Subcutaneous abdominal adipose tissue (tissue), 5 donors: Measurements from ENCODE around the gene UNK.
A peak's percentile ranks its signal among the peaks of the same experiment; 100 is the strongest.
"Not testable (repeated sequence)": the region's sequence is repeated elsewhere in the genome, so short reads cannot be mapped to it uniquely, and the experiment has no call there.

ENCODE experiments used
- H3K27ac ChIP-seq: one replicate; pipeline ENCODE4 v1.7.0; 2013; ENCODE audit warnings: low read depth, mild to moderate bottlenecking, inconsistent platforms, low read length, moderate library complexity
- H3K27me3 ChIP-seq, 5 donors: one replicate each; pipeline ENCODE4 v1.7.0; 2013; ENCODE audit warnings: low read length in 5 of 5, inconsistent platforms in 1 of 5; ENCODE audit not compliant: control insufficient read depth in 5 of 5, insufficient read depth in 4 of 5
- H3K36me3 ChIP-seq, 5 donors: one replicate each; pipeline ENCODE4 v1.7.0; 2013; ENCODE audit warnings: low read length in 5 of 5; ENCODE audit not compliant: control insufficient read depth in 5 of 5, insufficient read depth in 5 of 5
- H3K4me1 ChIP-seq, 5 donors: one replicate each; pipeline ENCODE4 v1.7.0; 2013; ENCODE audit warnings: low read length in 5 of 5, mild to moderate bottlenecking in 3 of 5, moderate library complexity in 1 of 5; ENCODE audit not compliant: control insufficient read depth in 5 of 5, insufficient read depth in 5 of 5
- H3K4me3 ChIP-seq, 5 donors: one replicate each; pipeline ENCODE4 v1.7.0; 2013; ENCODE audit warnings: low read length in 5 of 5, low read depth in 1 of 5
- H3K9ac ChIP-seq, 5 donors: one replicate each; pipeline ENCODE4 v1.7.0; 2013; ENCODE audit warnings: low read length in 5 of 5, mild to moderate bottlenecking in 4 of 5, moderate library complexity in 3 of 5
- H3K9me3 ChIP-seq, 5 donors: one replicate each; pipeline ENCODE4 v1.7.0; 2013; ENCODE audit warnings: low read length in 5 of 5; ENCODE audit not compliant: control insufficient read depth in 5 of 5
- donor health status: healthy.
- donor health status: healthy.
- donor health status: healthy.
- donor health status: healthy.
- donor health status: healthy.

The UNK gene

GRCh38 chr17:75847614-75848522 lies 63.3 kb downstream of the UNK start:
- H3K4me1 ChIP-seq, result peaks cover 23 to 69% (median 66%) of the 10 kb centered on the region in 5 donors
- peak overlapping the region; percentile 94 for H3K27ac ChIP-seq
- H3K27me3 ChIP-seq, result no peaks in the 10 kb centered on the region
- H3K36me3 ChIP-seq, result peaks cover 0 to 59% (median 53%) of the 10 kb centered on the region in 5 donors
- no peaks in the 10 kb centered on the region for H3K9me3 ChIP-seq
- peak overlapping the region in 1 of 5 donors; percentile 39 for H3K9ac ChIP-seq
- H3K4me3 ChIP-seq, result no peak overlapping the region

- Histone ChIP-seq H3K4me3 (peak overlapping the region in 1 of 5 donors; percentile 14), H3K27me3 (peaks cover 0 to 2% (median 0%) of the 10 kb centered on the region in 5 donors), H3K9me3 (no peaks in the 10 kb centered on the region), H3K4me1 (peaks cover 28 to 76% (median 72%) of the 10 kb centered on the region in 5 donors), H3K27ac (peak overlapping the region; percentile 94), H3K36me3 (peaks cover 0 to 59% (median 53%) of the 10 kb centered on the region in 5 donors), H3K9ac (peak overlapping the region in 2 of 5 donors; percentile 32 to 37)
These were observed 64.1 kb downstream of the UNK start for GRCh38 chr17:75848523-75849278.

DNA sequence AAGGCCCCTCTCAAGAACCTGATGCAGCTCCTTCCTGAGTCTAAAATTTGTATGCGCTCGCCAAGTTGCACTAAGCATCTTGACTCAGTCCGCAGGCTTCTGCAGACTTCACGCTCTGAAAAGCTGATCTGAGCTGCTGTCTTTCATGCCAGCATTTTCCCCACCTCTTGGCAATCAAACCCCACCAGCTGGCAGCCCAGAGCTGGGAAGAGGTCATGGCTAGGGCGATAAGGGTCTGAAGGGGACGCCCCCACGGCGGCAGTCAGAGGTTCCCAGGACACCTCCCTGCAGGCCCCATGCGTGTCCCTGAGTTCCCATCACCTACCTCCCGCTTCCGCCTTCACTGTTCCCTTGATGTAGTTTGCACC lies 64.7 kb downstream of the UNK start:
- Histone ChIP-seq H3K9ac (peak overlapping the region in 1 of 5 donors; percentile 37), H3K9me3 (no peaks in the 10 kb centered on the region), H3K27me3 (peaks cover 0 to 2% (median 0%) of the 10 kb centered on the region in 5 donors), H3K36me3 (peaks cover 0 to 59% (median 53%) of the 10 kb centered on the region in 5 donors), H3K27ac (peak overlapping the region; percentile 94), H3K4me1 (peaks cover 30 to 81% (median 73%) of the 10 kb centered on the region in 5 donors), H3K4me3 (peak overlapping the region in 1 of 5 donors; percentile 14)

GRCh38 chr17:75849724-75850123 lies 65.1 kb downstream of the UNK start:
- Histone ChIP-seq H3K27me3 (peaks cover 0 to 2% (median 0%) of the 10 kb centered on the region in 5 donors), H3K9me3 (no peaks in the 10 kb centered on the region), H3K4me3 (no peak overlapping the region), H3K36me3 (peaks cover 0 to 59% (median 53%) of the 10 kb centered on the region in 5 donors), H3K4me1 (peaks cover 30 to 85% (median 75%) of the 10 kb centered on the region in 5 donors), H3K9ac (peak overlapping the region in 1 of 5 donors; percentile 8), H3K27ac (peak overlapping the region; percentile 94)

DNA sequence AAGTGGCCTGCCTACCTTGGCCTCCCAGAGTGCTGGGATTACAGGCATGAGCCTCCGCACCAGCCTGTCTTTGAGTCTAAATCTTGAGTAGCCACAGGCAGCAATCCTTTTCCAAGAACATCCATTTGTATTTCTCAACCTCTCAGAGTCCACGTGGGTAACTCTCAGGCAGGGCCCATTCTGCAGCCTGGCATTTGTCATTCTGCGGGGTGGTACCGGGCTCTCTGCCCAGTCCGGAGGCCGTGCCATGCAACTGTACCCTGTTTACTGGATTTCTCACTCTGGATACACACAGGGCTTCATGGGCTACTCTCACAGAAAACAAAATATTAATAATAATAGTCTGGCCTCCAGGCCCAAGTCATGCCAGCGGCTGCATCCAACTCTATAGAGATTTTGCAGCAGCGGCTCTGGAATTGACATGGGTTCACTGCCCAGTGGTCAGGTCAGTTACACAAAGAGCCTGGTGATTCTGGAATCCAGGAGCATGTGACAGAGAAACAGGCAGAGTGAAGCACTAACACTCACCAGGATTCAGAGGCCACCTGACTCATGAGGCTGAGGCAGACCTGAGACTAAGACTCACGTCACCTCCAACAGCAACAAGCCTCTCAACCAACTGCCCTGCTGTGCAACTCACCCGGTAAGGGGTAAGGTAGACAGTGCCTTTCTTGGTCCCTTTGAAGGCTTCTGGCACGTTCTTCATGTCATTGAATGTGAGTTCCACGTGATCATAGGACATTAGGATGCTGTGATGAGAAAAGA lies 66.5 kb downstream of the UNK start:
- Histone ChIP-seq H3K9ac (peak overlapping the region in 2 of 5 donors; percentile 10 to 22), H3K27me3 (peaks cover 0 to 2% (median 0%) of the 10 kb centered on the region in 5 donors), H3K4me3 (no peak overlapping the region), H3K27ac (peak overlapping the region; percentile 94), H3K36me3 (peaks cover 0 to 54% (median 50%) of the 10 kb centered on the region in 5 donors), H3K4me1 (peaks cover 28 to 74% (median 67%) of the 10 kb centered on the region in 5 donors), H3K9me3 (no peaks in the 10 kb centered on the region)

GRCh38 chr17:75851693-75851991 lies 67.0 kb downstream of the UNK start:
- not testable (repeated sequence) for H3K4me3 ChIP-seq, H3K27me3 ChIP-seq, H3K9me3 ChIP-seq
- H3K27ac ChIP-seq, result peak overlapping the region; percentile 94
- peaks cover 0 to 50% (median 46%) of the 10 kb centered on the region in 5 donors for H3K36me3 ChIP-seq
- H3K4me1 ChIP-seq, result peaks cover 27 to 74% (median 68%) of the 10 kb centered on the region in 5 donors
- peak overlapping the region in 2 of 5 donors; percentile 10 to 22 for H3K9ac ChIP-seq

DNA sequence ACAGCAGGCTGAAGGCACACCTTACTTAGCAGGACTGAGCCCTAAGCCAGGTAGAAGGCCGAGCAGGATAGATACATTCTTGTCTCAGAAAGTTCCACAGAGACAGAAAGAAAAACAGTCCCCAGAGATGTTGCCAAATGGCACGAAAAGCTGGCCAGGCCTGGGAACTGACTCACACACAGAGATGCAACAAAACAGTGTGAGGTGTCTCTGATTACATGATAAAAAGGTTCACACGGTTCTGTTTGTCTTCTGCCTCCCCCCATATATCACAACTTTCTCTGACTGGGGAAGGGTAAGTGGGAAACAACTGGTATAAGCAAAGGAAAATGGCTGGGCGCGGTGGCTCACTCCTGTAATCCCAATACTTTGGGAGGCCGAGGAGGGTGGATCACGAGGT lies 68.8 kb downstream of the UNK start:
- Histone ChIP-seq H3K9ac (peak overlapping the region; percentile 7 to 71 (median 51)), H3K27ac (peak overlapping the region; percentile 94), H3K4me3 (no peak overlapping the region)

DNA sequence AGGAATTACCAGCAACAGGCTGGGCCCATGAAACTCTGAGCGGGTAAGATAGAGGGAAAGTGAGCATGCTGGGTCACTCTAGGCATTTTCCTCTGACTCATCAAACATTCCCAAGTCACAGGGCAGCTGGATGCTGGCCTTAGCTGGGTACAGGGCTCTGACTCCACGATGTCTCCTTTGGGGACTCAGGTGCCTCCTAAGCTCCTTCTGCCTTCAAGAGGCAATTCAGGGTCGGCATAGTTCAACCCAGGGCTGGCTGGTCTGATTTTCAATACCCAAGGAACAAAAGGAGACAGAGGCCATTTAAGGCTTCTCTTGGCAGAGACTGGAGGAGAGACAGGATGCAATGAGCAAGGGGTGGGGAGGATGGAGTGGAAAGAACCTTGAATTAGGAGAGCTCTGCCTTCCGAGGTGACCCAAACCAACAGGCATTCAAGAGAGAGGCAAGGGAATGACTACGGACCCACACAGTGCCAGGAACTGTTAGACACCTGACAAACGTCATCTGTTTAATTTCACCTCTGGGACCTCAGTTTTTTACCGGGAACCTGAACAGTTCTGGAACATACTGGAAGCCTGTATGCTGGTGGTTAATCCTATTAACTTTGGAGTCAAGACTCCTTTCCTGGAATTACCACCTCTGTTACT lies 69.6 kb downstream of the UNK start:
- H3K27me3 ChIP-seq, result peaks cover 0 to 2% (median 0%) of the 10 kb centered on the region in 5 donors
- peaks cover 0 to 24% (median 21%) of the 10 kb centered on the region in 5 donors for H3K36me3 ChIP-seq
- no peaks in the 10 kb centered on the region for H3K9me3 ChIP-seq
- peak overlapping the region; percentile 94 for H3K27ac ChIP-seq
- H3K9ac ChIP-seq, result peak overlapping the region; percentile 68 to 96 (median 90)
- peak overlapping the region; percentile 73 to 89 (median 86) for H3K4me3 ChIP-seq
- peaks cover 21 to 61% (median 49%) of the 10 kb centered on the region in 5 donors for H3K4me1 ChIP-seq

More for the DNA sequence above, 68.8 kb downstream of the UNK start:
- H3K9me3 ChIP-seq, result no peaks in the 10 kb centered on the region
- peaks cover 0 to 32% (median 28%) of the 10 kb centered on the region in 5 donors for H3K36me3 ChIP-seq
- peaks cover 23 to 62% (median 57%) of the 10 kb centered on the region in 5 donors for H3K4me1 ChIP-seq
- H3K27me3 ChIP-seq, result peaks cover 0 to 2% (median 0%) of the 10 kb centered on the region in 5 donors

GRCh38 chr17:75854881-75855309 lies 70.3 kb downstream of the UNK start:
- Histone ChIP-seq H3K4me3 (peak overlapping the region; percentile 73 to 89 (median 86)), H3K4me1 (peaks cover 15 to 54% (median 42%) of the 10 kb centered on the region in 5 donors), H3K36me3 (peaks cover 0 to 17% (median 14%) of the 10 kb centered on the region in 5 donors), H3K9me3 (no peaks in the 10 kb centered on the region), H3K27ac (peak overlapping the region; percentile 94), H3K9ac (peak overlapping the region; percentile 68 to 96 (median 90)), H3K27me3 (peaks cover 0 to 2% (median 0%) of the 10 kb centered on the region in 5 donors)
